Lower lobe of right lung (tissue), 2 donors: ENCODE results near the gene CD37. TPM values are rescaled to one million over a fixed set of nuclear protein-coding genes. Genes with fewer than 3 reads are reported as not detected.
A peak's percentile ranks its signal among the peaks of the same experiment; 100 is the strongest.
"Not testable (repeated sequence)": the region's sequence is repeated elsewhere in the genome, so short reads cannot be mapped to it uniquely, and the experiment has no call there.

Experiments
- ATAC-seq, 2 donors: fragments of 200-7000 bp; cut with Tn5 transposase; one replicate each; pipeline ENCODE4 v1.9.1; 2020 to 2022; ENCODE audit warnings: mild to moderate bottlenecking in 2 of 2, moderate library complexity in 2 of 2
- DNase-seq: peaks from one replicate; pipeline ENCODE4 v3.0.0-alpha.2; 2020
- H3K27ac ChIP-seq: fragments of 200-600 bp; one replicate; pipeline ENCODE4 v1.8.0; 2022
- H3K27me3 ChIP-seq: fragments of 200-600 bp; one replicate; pipeline ENCODE4 v1.8.0; 2022; ENCODE audit warnings: low read depth
- H3K36me3 ChIP-seq: fragments of 200-600 bp; one replicate; pipeline ENCODE4 v1.8.0; 2022; ENCODE audit warnings: mild to moderate bottlenecking
- H3K4me1 ChIP-seq: fragments of 200-600 bp; one replicate; pipeline ENCODE4 v1.8.0; 2022
- H3K4me3 ChIP-seq: fragments of 200-600 bp; one replicate; pipeline ENCODE4 v1.8.0; 2022; ENCODE audit warnings: mild to moderate bottlenecking
- H3K9me3 ChIP-seq: fragments of 200-600 bp; one replicate; pipeline ENCODE4 v1.8.0; 2022
- CTCF ChIP-seq: fragments of 200-600 bp; IDR thresholded peaks from one replicate; pipeline ENCODE4 v1.8.0; 2022; ENCODE audit warnings: antibody characterized with exemption, mild to moderate bottlenecking
- intact Hi-C: fragments of 100-400 bp; cut with DNase I; formaldehyde crosslinking; loops from one replicate; pipeline ENCODE4 v1.11.0; 2022
- total RNA-seq: library from RNA; stranded (reverse); fragmentation: NEBNext Ultra II Directional; extraction: Animal tissue kit (Norgen Biotek cat#: 25700); gene quantifications from one replicate; pipeline ENCODE4 v1.2.1, GENCODE V29; 2021
- donor health status: DM: no; HTN: yes; CAD: no; lungs with severe emphysema.

Gene CD37
- total RNA-seq, 1 donor from 2014 or later: 175 TPM

GRCh38 chr19:49309087-49309486 lies 26.1 kb upstream of the CD37 start:
- H3K9me3 ChIP-seq: no peaks in the 10 kb centered on the region
- peaks cover 13% of the 10 kb centered on the region for H3K36me3 ChIP-seq
- no peaks in the 10 kb centered on the region for H3K27me3 ChIP-seq
- intact Hi-C loops: no loop called here
- H3K27ac ChIP-seq: no peak overlapping the region
- TF ChIP-seq CTCF: no peak
- ATAC-seq: no peak
- DNase-seq: no peak
- no peaks in the 10 kb centered on the region for H3K4me1 ChIP-seq
- no peak overlapping the region for H3K4me3 ChIP-seq

GRCh38 chr19:49315111-49315510 lies 20.1 kb upstream of the CD37 start:
- Histone ChIP-seq H3K27ac (no peak overlapping the region), H3K27me3 (no peaks in the 10 kb centered on the region), H3K4me1 (no peaks in the 10 kb centered on the region), H3K36me3 (peaks cover 13% of the 10 kb centered on the region), H3K9me3 (peaks cover 13% of the 10 kb centered on the region), H3K4me3 (no peak overlapping the region)
- DNase-seq (no peak), ATAC-seq (no peak)
- intact Hi-C loops: no loop called here
- TF ChIP-seq CTCF: no peak

GRCh38 chr19:49316284-49316683 lies 18.9 kb upstream of the CD37 start:
- ATAC-seq (no peak), DNase-seq (no peak)
- Histone ChIP-seq H3K9me3 (peaks cover 19% of the 10 kb centered on the region), H3K36me3 (peaks cover under 1% of the 10 kb centered on the region), H3K27me3 (no peaks in the 10 kb centered on the region), H3K4me3 (no peak overlapping the region), H3K27ac (no peak overlapping the region), H3K4me1 (no peaks in the 10 kb centered on the region)
- TF ChIP-seq CTCF: no peak
- intact Hi-C loops: no loop called here

- Histone ChIP-seq H3K9me3 (peaks cover 19% of the 10 kb centered on the region), H3K27ac (no peak overlapping the region), H3K4me1 (no peaks in the 10 kb centered on the region), H3K36me3 (no peaks in the 10 kb centered on the region), H3K27me3 (no peaks in the 10 kb centered on the region), H3K4me3 (no peak overlapping the region)
- DNase-seq (no peak), ATAC-seq (no peak)
- intact Hi-C loops: no loop called here
- TF ChIP-seq CTCF: no peak
Observed at GRCh38 chr19:49318296-49318695, 16.9 kb upstream of the CD37 start.

GRCh38 chr19:49324801-49325576 lies 10.2 kb upstream of the CD37 start, which contains the start of gene SLC6A16:
Gene SLC6A16 (minus strand): TSS chr19:49325191. CDS start chr19:49311347, 13,844 bp downstream.
- Histone ChIP-seq H3K27ac (no peak within 1 kb of the TSS), H3K36me3 (peaks cover 3% of the 10 kb centered on the region), H3K9me3 (peaks cover 6% of the 10 kb centered on the region), H3K4me3 (no peak within 1 kb of the TSS), H3K27me3 (no peaks in the 10 kb centered on the region), H3K4me1 (peaks cover 4% of the 10 kb centered on the region)
- no peak for TF ChIP-seq CTCF
- DNase-seq (no peak), ATAC-seq (peak in 1 of 2 donors; percentile 29)
- intact Hi-C loops: no loop called here

- DNase-seq, ATAC-seq, intact Hi-C loops: not testable (repeated sequence)
Observed at GRCh38 chr19:49325756-49326155, 9.4 kb upstream of the CD37 start.

More at GRCh38 chr19:49325756-49326155, 9.4 kb upstream of the CD37 start:
- H3K36me3 ChIP-seq: peaks cover 11% of the 10 kb centered on the region
- H3K4me1 ChIP-seq, H3K4me3 ChIP-seq, H3K27me3 ChIP-seq, H3K9me3 ChIP-seq, H3K27ac ChIP-seq: not testable (repeated sequence)
